Left ventricle myocardium inferior (tissue), 1 donor: ENCODE measurements around the gene HOXD8. TPM values are rescaled to one million over a fixed set of nuclear protein-coding genes. Genes with fewer than 3 reads are reported as not detected.

Experiments used
- DNase-seq: peaks from one replicate; pipeline ENCODE4 v3.0.0-alpha.2; 2020
- H3K27ac ChIP-seq: fragments of 200-600 bp; replicated peaks from 2 replicates; pipeline ENCODE4 v1.8.0; 2021
- H3K27me3 ChIP-seq: fragments of 200-600 bp; 2 replicates; pipeline ENCODE4 v1.8.0; 2021; ENCODE audit warnings: low read depth
- H3K36me3 ChIP-seq: fragments of 200-600 bp; 2 replicates; pipeline ENCODE4 v1.8.0; 2021
- H3K4me1 ChIP-seq: fragments of 200-600 bp; 2 replicates; pipeline ENCODE4 v1.8.0; 2021
- H3K4me3 ChIP-seq: fragments of 200-600 bp; 2 replicates; pipeline ENCODE4 v1.8.0; 2021; ENCODE audit warnings: mild to moderate bottlenecking, moderate library complexity
- H3K9me3 ChIP-seq: fragments of 200-600 bp; replicated peaks from 2 replicates; pipeline ENCODE4 v1.8.0; 2021
- CTCF ChIP-seq: fragments of 200-600 bp; IDR thresholded peaks from 2 replicates; pipeline ENCODE4 v1.8.0; 2021; ENCODE audit warnings: antibody characterized with exemption, mild to moderate bottlenecking, borderline replicate concordance
- intact Hi-C: fragments of 100-400 bp; cut with micrococcal nuclease; formaldehyde crosslinking; loops from one replicate; pipeline ENCODE4 v1.11.0; 2022
- total RNA-seq: library from RNA; stranded (reverse); fragmentation: NEBNext Ultra II Directional; extraction: Animal tissue kit (Norgen Biotek cat#: 25700); gene quantifications from one replicate; pipeline ENCODE4 v1.2.1, GENCODE V29; 2021
- donor health status: DM: no; HTN: yes; CAD: no; lungs with severe emphysema.

HOXD8 gene
- total RNA-seq, 1 donor from 2014 or later = 0.14 TPM

- Histone ChIP-seq H3K36me3 (no peaks in the 10 kb centered on the region), H3K27ac (no peak within 1 kb of the TSS), H3K4me1 (peaks cover 37% of the 10 kb centered on the region), H3K9me3 (no peaks in the 10 kb centered on the region), H3K27me3 (peaks cover 100% of the 10 kb centered on the region), H3K4me3 (peak within 1 kb of the TSS; percentile 53)
- no peak for TF ChIP-seq CTCF
- DNase-seq = no peak
- intact Hi-C loops = loop anchor here (5.0 kb wide), 1 partner anchor 730 kb away; no protein-coding TSS in a partner anchor
Observed at GRCh38 chr2:176092270-176093144, 37.0 kb upstream of the HOXD8 start, which contains the start of gene HOXD13. HOXD13 (plus strand) TSS chr2:176092721; CDS start chr2:176092891, 170 bp downstream.

DNA sequence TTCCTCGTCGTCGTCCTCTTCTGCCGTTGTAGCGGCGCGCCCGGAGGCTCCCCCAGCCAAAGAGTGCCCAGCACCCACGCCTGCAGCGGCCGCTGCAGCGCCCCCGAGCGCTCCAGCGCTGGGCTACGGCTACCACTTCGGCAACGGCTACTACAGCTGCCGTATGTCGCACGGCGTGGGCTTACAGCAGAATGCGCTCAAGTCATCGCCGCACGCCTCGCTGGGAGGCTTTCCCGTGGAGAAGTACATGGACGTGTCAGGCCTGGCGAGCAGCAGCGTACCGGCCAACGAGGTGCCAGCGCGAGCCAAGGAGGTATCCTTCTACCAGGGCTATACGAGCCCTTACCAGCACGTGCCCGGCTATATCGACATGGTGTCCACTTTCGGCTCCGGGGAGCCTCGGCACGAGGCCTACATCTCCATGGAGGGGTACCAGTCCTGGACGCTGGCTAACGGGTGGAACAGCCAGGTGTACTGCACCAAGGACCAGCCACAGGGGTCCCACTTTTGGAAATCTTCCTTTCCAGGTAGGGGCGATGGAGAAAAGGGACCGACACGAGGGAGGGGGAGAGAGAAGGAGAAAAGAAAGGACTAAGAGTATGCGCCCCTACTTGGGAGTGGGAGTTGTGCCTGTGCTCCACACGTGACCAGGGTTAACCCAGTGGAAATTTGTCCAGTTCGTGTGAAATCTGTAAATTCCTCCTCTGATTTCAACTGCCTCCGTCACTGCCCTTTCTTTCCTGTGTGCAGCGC, 36.2 kb upstream of the HOXD8 start:
- DNase-seq = no peak
- peaks cover 100% of the 10 kb centered on the region for H3K27me3 ChIP-seq
- intact Hi-C loops = loop anchor here (5.0 kb wide), 1 partner anchor 731 kb away; no protein-coding TSS in a partner anchor
- peaks cover 38% of the 10 kb centered on the region for H3K4me1 ChIP-seq
- H3K9me3 ChIP-seq = no peaks in the 10 kb centered on the region
- no peak overlapping the region for H3K27ac ChIP-seq
- TF ChIP-seq CTCF = no peak
- no peaks in the 10 kb centered on the region for H3K36me3 ChIP-seq
- H3K4me3 ChIP-seq = peak overlapping the region; percentile 53

- intact Hi-C loops = loop anchor here (5.0 kb wide), 1 partner anchor 732 kb away; no protein-coding TSS in a partner anchor
- H3K36me3 ChIP-seq = no peaks in the 10 kb centered on the region
- peaks cover 100% of the 10 kb centered on the region for H3K27me3 ChIP-seq
- H3K4me3 ChIP-seq = no peak overlapping the region
- H3K27ac ChIP-seq = no peak overlapping the region
- no peak for TF ChIP-seq CTCF
- peaks cover 39% of the 10 kb centered on the region for H3K4me1 ChIP-seq
- no peaks in the 10 kb centered on the region for H3K9me3 ChIP-seq
- no peak for DNase-seq
Observed at GRCh38 chr2:176093898-176094249, 35.6 kb upstream of the HOXD8 start.

GRCh38 chr2:176094349-176094748, 35.2 kb upstream of the HOXD8 start:
- peaks cover 100% of the 10 kb centered on the region for H3K27me3 ChIP-seq

More at GRCh38 chr2:176094349-176094748, 35.2 kb upstream of the HOXD8 start:
- H3K36me3 ChIP-seq = no peaks in the 10 kb centered on the region
- H3K27ac ChIP-seq = no peak overlapping the region
- no peak overlapping the region for H3K4me3 ChIP-seq
- no peak for DNase-seq
- H3K9me3 ChIP-seq = no peaks in the 10 kb centered on the region
- no peak for TF ChIP-seq CTCF
- peaks cover 39% of the 10 kb centered on the region for H3K4me1 ChIP-seq
- intact Hi-C loops = loop anchor here (5.0 kb wide), 1 partner anchor 732 kb away; no protein-coding TSS in a partner anchor
